Ishikawa (cell line): ENCODE data around the gene NDRG2.

Experiments used
- CEBPB ChIP-seq: IDR thresholded peaks from 2 replicates; pipeline ENCODE4 v1.6.1; 2012
- CREB1 ChIP-seq: IDR thresholded peaks from 2 replicates; pipeline ENCODE4 v1.6.1; 2012; ENCODE audit warnings: low read depth
- EGR1 ChIP-seq: IDR thresholded peaks from 2 replicates; pipeline ENCODE4 v1.6.1; 2012
- EP300 ChIP-seq: IDR thresholded peaks from 2 replicates; pipeline ENCODE4 v1.6.1; 2012; ENCODE audit warnings: borderline replicate concordance
- FOXM1 ChIP-seq: IDR thresholded peaks from 2 replicates; pipeline ENCODE4 v1.6.1; 2012; ENCODE audit warnings: low read depth, borderline replicate concordance
- MAX ChIP-seq: IDR thresholded peaks from 2 replicates; pipeline ENCODE4 v1.6.1; 2012
- NFIC ChIP-seq: IDR thresholded peaks from 2 replicates; pipeline ENCODE4 v1.6.1; 2012
- RAD21 ChIP-seq: IDR thresholded peaks from 2 replicates; pipeline ENCODE4 v1.6.1; 2012; ENCODE audit warnings: low read depth
- REST ChIP-seq: IDR thresholded peaks from 2 replicates; pipeline ENCODE4 v1.6.1; 2012; ENCODE audit warnings: low read depth, mild to moderate bottlenecking
- TAF1 ChIP-seq: IDR thresholded peaks from 2 replicates; pipeline ENCODE4 v1.6.1; 2012; ENCODE audit warnings: low read depth, mild to moderate bottlenecking
- TCF12 ChIP-seq: IDR thresholded peaks from 2 replicates; pipeline ENCODE4 v1.6.1; 2012; ENCODE audit warnings: low read depth
- TEAD4 ChIP-seq: IDR thresholded peaks from 2 replicates; pipeline ENCODE4 v1.6.1; 2012
- USF1 ChIP-seq: IDR thresholded peaks from 2 replicates; pipeline ENCODE4 v1.6.1; 2012
- YY1 ChIP-seq: IDR thresholded peaks from 2 replicates; pipeline ENCODE4 v1.6.1; 2012; ENCODE audit warnings: low read depth
- ZBTB7A ChIP-seq: IDR thresholded peaks from 2 replicates; pipeline ENCODE4 v1.6.1; 2012; ENCODE audit warnings: low read depth

The NDRG2 gene

GRCh38 chr14:20989787-20990600, 34.9 kb downstream of the NDRG2 start, which contains the start of gene METTL17:
TSS of gene METTL17 (plus strand) at chr14:20989980. CDS start at chr14:20990003, 23 bp downstream.
- peak; percentile 37; the same call in 1 of the 2 replicates for TF ChIP-seq TCF12
- TF ChIP-seq MAX: peak; percentile 46; the same call in 1 of the 2 replicates
- TF ChIP-seq EGR1: no peak
- 0 out of 2 replicates have a peak, but pooled peaks have one; percentile 23 for TF ChIP-seq TEAD4
- TF ChIP-seq CEBPB: no peak
- TF ChIP-seq ZBTB7A: no peak
- TF ChIP-seq TAF1: peak; percentile 87
- peak; percentile 27; the same call in 1 of the 2 replicates for TF ChIP-seq REST
- peak; percentile 94 for TF ChIP-seq YY1
- peak; percentile 27 for TF ChIP-seq RAD21
- peak; percentile 24; the same call in 1 of the 2 replicates for TF ChIP-seq NFIC
- TF ChIP-seq FOXM1: peak; percentile 13; the same call in 1 of the 2 replicates
- 0 out of 2 replicates have a peak, but pooled peaks have one; percentile 46 for TF ChIP-seq CREB1

GRCh38 chr14:20989471-20989786, 35.4 kb downstream of the NDRG2 start:
- TF ChIP-seq TEAD4: peak; percentile 54
- no peak for TF ChIP-seq USF1

- TF ChIP-seq USF1 (no peak), RAD21 (no peak), CREB1 (no peak), TCF12 (no peak)
Observed at GRCh38 chr14:20988717-20989470, 36.0 kb downstream of the NDRG2 start.

- TF ChIP-seq RAD21 (no peak), EGR1 (no peak), YY1 (no peak), CREB1 (no peak), NFIC (no peak), TEAD4 (no peak), USF1 (no peak), TCF12 (no peak), EP300 (no peak), REST (no peak), CEBPB (no peak), ZBTB7A (no peak), MAX (no peak), TAF1 (no peak), FOXM1 (no peak)
Observed at GRCh38 chr14:20986811-20987210, 38.0 kb downstream of the NDRG2 start.

- TF ChIP-seq MAX (no peak), ZBTB7A (no peak), REST (no peak), TCF12 (no peak), RAD21 (no peak), NFIC (no peak), FOXM1 (no peak)
Observed at GRCh38 chr14:20982646-20983369, 42.1 kb downstream of the NDRG2 start.
